ENCODE measurements around the gene CPVL.

GRCh38 chr7:29019896-29020295, 126.4 kb downstream of the CPVL start:
- TF ChIP-seq CTCF (conservative IDR thresholded peaks at IDR 0.05; ENCODE audit: low read depth, low read length), result no peak
- no peak for TF ChIP-seq EZH2 (IDR thresholded peaks at IDR 0.05; ENCODE audit: borderline replicate concordance, low read depth, low read length, poor library complexity, severe bottlenecking)
